Measurements from ENCODE around the gene TRIM38. TPM values are rescaled to one million over a fixed set of nuclear protein-coding genes. Genes with fewer than 3 reads are reported as not detected.

The TRIM38 gene
- polyA plus RNA-seq, 1 donor from 2014 or later: not detected

DNA sequence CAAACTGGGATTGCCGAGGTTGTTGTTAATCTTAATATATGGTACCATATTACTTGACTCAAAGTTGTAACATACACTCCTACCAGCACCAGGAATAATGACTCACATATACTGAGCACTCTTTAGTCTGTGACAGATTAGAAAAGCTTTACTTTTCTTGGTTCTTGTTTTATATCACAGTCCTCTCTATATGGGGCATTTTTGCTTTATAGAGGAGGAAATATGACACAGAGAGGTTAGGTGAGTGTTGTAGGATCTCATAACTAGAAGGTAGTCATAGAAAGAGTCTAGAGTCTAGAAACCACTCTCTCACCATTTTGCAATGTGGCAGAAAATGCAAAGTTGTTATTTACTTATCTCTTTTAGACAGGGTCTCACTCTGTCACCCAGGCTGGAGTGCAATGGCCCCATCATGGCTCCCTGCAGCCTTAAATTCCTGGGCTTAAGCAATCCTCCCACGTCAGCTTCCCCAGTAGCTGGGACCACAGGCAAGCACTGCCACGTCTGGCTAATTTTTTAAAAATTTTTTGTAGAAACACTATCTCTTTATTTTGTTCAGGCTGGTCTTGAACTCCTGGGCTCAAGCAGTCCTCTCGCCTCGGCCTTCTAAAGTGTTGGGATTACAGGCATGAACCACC is 13.4 kb downstream of the TRIM38 start:
- no peak overlapping the region for H3K4me3 ChIP-seq (ENCODE audit: low read length)
- no peaks in the 10 kb centered on the region for H3K9me2 ChIP-seq (ENCODE audit: insufficient read depth, low read length)
- no peaks in the 10 kb centered on the region for H4K20me1 ChIP-seq (ENCODE audit: insufficient read depth)
- H3K79me2 ChIP-seq (replicated peaks; ENCODE audit: insufficient read depth, low read length): no peaks in the 10 kb centered on the region
- H3F3A ChIP-seq (ENCODE audit: insufficient read depth, low read length, poor library complexity, severe bottlenecking): no peaks in the 10 kb centered on the region
- H3K27ac ChIP-seq (ENCODE audit: low read length): no peak overlapping the region
- no peak overlapping the region for H2AFZ ChIP-seq (ENCODE audit: low read depth, low read length)
- no peaks in the 10 kb centered on the region for H3K9me3 ChIP-seq (ENCODE audit: low read length)
- H3K36me3 ChIP-seq (ENCODE audit: insufficient read depth, low read length): no peaks in the 10 kb centered on the region
- TF ChIP-seq POLR2AphosphoS5 (IDR thresholded peaks at IDR 0.05) (no peak), RAD21 (conservative IDR thresholded peaks at IDR 0.05) (no peak), EP300 (conservative IDR thresholded peaks at IDR 0.05; ENCODE audit: poor library complexity, severe bottlenecking) (no peak), EZH2 (IDR thresholded peaks at IDR 0.05; ENCODE audit: borderline replicate concordance, insufficient read depth, low read length, poor library complexity, severe bottlenecking) (no peak), MXI1 (conservative IDR thresholded peaks at IDR 0.05; ENCODE audit: poor library complexity, severe bottlenecking) (no peak), SMC3 (conservative IDR thresholded peaks at IDR 0.05; ENCODE audit: poor library complexity) (no peak), CTCF (IDR thresholded peaks at IDR 0.05; ENCODE audit: poor library complexity, severe bottlenecking) (no peak), TAF1 (IDR thresholded peaks at IDR 0.05; ENCODE audit: low read depth) (no peak)
- TF ChIP-seq, protein P1, sequence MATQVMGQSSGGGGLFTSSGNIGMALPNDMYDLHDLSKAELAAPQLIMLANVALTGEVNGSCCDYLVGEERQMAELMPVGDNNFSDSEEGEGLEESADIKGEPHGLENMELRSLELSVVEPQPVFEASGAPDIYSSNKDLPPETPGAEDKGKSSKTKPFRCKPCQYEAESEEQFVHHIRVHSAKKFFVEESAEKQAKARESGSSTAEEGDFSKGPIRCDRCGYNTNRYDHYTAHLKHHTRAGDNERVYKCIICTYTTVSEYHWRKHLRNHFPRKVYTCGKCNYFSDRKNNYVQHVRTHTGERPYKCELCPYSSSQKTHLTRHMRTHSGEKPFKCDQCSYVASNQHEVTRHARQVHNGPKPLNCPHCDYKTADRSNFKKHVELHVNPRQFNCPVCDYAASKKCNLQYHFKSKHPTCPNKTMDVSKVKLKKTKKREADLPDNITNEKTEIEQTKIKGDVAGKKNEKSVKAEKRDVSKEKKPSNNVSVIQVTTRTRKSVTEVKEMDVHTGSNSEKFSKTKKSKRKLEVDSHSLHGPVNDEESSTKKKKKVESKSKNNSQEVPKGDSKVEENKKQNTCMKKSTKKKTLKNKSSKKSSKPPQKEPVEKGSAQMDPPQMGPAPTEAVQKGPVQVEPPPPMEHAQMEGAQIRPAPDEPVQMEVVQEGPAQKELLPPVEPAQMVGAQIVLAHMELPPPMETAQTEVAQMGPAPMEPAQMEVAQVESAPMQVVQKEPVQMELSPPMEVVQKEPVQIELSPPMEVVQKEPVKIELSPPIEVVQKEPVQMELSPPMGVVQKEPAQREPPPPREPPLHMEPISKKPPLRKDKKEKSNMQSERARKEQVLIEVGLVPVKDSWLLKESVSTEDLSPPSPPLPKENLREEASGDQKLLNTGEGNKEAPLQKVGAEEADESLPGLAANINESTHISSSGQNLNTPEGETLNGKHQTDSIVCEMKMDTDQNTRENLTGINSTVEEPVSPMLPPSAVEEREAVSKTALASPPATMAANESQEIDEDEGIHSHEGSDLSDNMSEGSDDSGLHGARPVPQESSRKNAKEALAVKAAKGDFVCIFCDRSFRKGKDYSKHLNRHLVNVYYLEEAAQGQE (IDR thresholded peaks at IDR 0.05; ENCODE audit: borderline replicate concordance): no peak
- H3K9ac ChIP-seq (ENCODE audit: low read length): no peak overlapping the region
- H3K27me3 ChIP-seq (ENCODE audit: insufficient read depth, low read depth, low read length): no peaks in the 10 kb centered on the region
- H3K4me2 ChIP-seq (ENCODE audit: low read length): no peak overlapping the region

GRCh38 chr6:25980935-25981334 is 18.3 kb downstream of the TRIM38 start:
- TF ChIP-seq EZH2 (IDR thresholded peaks at IDR 0.05; ENCODE audit: borderline replicate concordance, insufficient read depth, low read length, poor library complexity, severe bottlenecking) (no peak), CTCF (IDR thresholded peaks at IDR 0.05; ENCODE audit: poor library complexity, severe bottlenecking) (no peak), MXI1 (conservative IDR thresholded peaks at IDR 0.05; ENCODE audit: poor library complexity, severe bottlenecking) (no peak), RAD21 (conservative IDR thresholded peaks at IDR 0.05) (no peak), POLR2AphosphoS5 (IDR thresholded peaks at IDR 0.05) (no peak), SMC3 (conservative IDR thresholded peaks at IDR 0.05; ENCODE audit: poor library complexity) (no peak), EP300 (conservative IDR thresholded peaks at IDR 0.05; ENCODE audit: poor library complexity, severe bottlenecking) (no peak), TAF1 (IDR thresholded peaks at IDR 0.05; ENCODE audit: low read depth) (no peak)
- Histone ChIP-seq H3K9me3 (ENCODE audit: low read length) (no peaks in the 10 kb centered on the region), H3K4me3 (ENCODE audit: low read length) (no peak overlapping the region), H3K4me2 (ENCODE audit: low read length) (no peak overlapping the region), H3K9me2 (ENCODE audit: insufficient read depth, low read length) (no peaks in the 10 kb centered on the region), H3F3A (ENCODE audit: insufficient read depth, low read length, poor library complexity, severe bottlenecking) (no peaks in the 10 kb centered on the region), H3K36me3 (ENCODE audit: insufficient read depth, low read length) (no peaks in the 10 kb centered on the region), H2AFZ (ENCODE audit: low read depth, low read length) (no peak overlapping the region), H3K27ac (ENCODE audit: low read length) (no peak overlapping the region), H3K27me3 (ENCODE audit: insufficient read depth, low read depth, low read length) (no peaks in the 10 kb centered on the region), H3K9ac (ENCODE audit: low read length) (no peak overlapping the region), H4K20me1 (ENCODE audit: insufficient read depth) (no peaks in the 10 kb centered on the region), H3K79me2 (replicated peaks; ENCODE audit: insufficient read depth, low read length) (no peaks in the 10 kb centered on the region)

Data from neural cell (in vitro differentiated cells).